RWPE2 (cell line): ENCODE results near the gene ERVK3-1.

Experiments
- ATAC-seq: fragments of 200-7000 bp; cut with Tn5 transposase; 3 replicates; pipeline ENCODE4 v1.9.1; 2021; ENCODE audit warnings: low read depth
- DNase-seq: peaks from one replicate; pipeline ENCODE4 v3.0.0-alpha.2; 2020; ENCODE audit warnings: low spot score
- H3K27ac ChIP-seq: fragments of 450-650 bp; 2 replicates; pipeline ENCODE4 v1.5.1; 2017; ENCODE audit warnings: mild to moderate bottlenecking; ENCODE audit not compliant: poor library complexity, severe bottlenecking
- H3K27me3 ChIP-seq: fragments of 250-450 bp; sonication (Bioruptor Pico); 2 replicates; pipeline ENCODE4 v1.5.1; 2021; ENCODE audit warnings: mild to moderate bottlenecking, moderate library complexity; ENCODE audit not compliant: insufficient read depth, poor library complexity, severe bottlenecking
- H3K36me3 ChIP-seq: fragments of 250-450 bp; sonication (Bioruptor Pico); 2 replicates; pipeline ENCODE4 v1.5.1; 2020; ENCODE audit warnings: low read depth, mild to moderate bottlenecking, moderate library complexity
- H3K4me1 ChIP-seq: fragments of 250-450 bp; sonication (Bioruptor Pico); 2 replicates; pipeline ENCODE4 v1.5.1; 2021; ENCODE audit warnings: mild to moderate bottlenecking, moderate library complexity; ENCODE audit not compliant: insufficient read depth, poor library complexity, severe bottlenecking
- H3K4me3 ChIP-seq: fragments of 250-450 bp; sonication (Bioruptor Pico); 2 replicates; pipeline ENCODE4 v1.5.1; 2021; ENCODE audit warnings: mild to moderate bottlenecking, moderate library complexity; ENCODE audit not compliant: severe bottlenecking
- H3K9me3 ChIP-seq: fragments of 250-450 bp; sonication (Bioruptor Pico); 2 replicates; pipeline ENCODE4 v1.5.1; 2021; ENCODE audit warnings: mild to moderate bottlenecking, moderate library complexity; ENCODE audit not compliant: severe bottlenecking
- CTCF ChIP-seq: fragments of 450-650 bp; IDR thresholded peaks from one replicate; pipeline ENCODE4 v1.5.1; 2017; ENCODE audit warnings: mild to moderate bottlenecking, moderate library complexity; ENCODE audit not compliant: poor library complexity, severe bottlenecking

The ERVK3-1 gene

DNA sequence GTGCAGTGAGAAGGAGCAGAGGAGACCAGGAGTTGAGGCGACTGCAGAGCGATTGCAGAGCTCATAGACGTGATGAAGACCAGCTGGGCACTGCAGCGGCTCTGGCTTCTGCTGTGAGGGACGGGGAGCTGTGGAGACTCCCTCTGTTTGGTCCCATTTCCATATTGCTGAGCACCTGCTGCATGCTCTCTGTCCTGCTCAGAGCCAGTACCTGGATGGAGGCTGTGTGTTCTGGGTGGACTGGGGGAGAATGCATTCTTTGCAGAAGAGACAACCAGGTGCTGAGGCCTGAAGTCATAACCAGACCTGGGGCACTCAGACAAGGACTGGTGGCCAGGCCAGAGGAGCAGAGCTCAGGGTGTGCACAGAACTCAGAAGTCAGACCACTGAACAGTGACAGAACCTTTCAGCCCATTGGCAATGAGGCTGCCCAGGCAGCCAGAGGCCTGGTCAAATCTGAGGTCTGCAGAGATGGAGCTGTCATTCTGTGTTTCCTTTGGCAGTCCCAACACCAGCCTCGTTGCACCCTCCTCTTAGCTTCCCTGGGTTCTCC is 49.4 kb downstream of the ERVK3-1 start:
- H3K27me3 ChIP-seq: no peaks in the 10 kb centered on the region
- H3K27ac ChIP-seq: no peak overlapping the region
- no peak for DNase-seq
- no peak overlapping the region for H3K4me3 ChIP-seq
- H3K9me3 ChIP-seq: no peaks in the 10 kb centered on the region
- no peak for TF ChIP-seq CTCF
- H3K36me3 ChIP-seq: no peaks in the 10 kb centered on the region
- H3K4me1 ChIP-seq: no peaks in the 10 kb centered on the region
- ATAC-seq: 0 out of 3 replicates have a peak, but pooled peaks have one; percentile 7

DNA sequence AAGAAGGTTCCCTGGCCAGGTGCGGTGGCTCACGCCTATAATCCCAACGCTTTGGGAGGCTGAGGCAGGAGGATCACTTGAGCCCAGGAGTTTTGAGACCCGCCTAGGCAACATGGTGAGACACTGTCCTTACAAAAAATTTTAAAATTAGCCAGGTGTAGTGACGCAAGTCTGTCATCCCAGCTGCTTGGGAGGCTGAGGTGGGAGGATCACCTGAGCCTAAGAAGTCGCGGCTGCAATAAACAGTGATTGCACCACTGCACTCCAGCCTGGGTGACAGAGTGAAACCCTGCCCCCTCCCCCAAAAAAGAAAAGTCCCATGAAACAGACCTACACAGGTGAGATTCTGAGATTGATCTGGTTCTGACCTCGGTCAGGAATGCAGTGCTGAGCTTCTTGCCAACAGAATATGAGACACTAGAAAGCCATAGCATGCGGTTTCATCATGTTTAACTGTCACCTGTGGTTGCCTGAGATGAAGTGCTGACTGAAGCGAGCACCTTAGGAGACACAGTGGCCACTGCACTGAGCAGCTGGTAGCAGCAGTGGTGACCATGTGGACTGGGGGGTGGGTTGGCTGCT is 50.1 kb downstream of the ERVK3-1 start:
- no peaks in the 10 kb centered on the region for H3K4me1 ChIP-seq
- no peak overlapping the region for H3K4me3 ChIP-seq
- no peaks in the 10 kb centered on the region for H3K27me3 ChIP-seq
- H3K36me3 ChIP-seq: no peaks in the 10 kb centered on the region
- no peak for DNase-seq
- H3K9me3 ChIP-seq: no peaks in the 10 kb centered on the region
- no peak overlapping the region for H3K27ac ChIP-seq
- TF ChIP-seq CTCF: no peak
- no peak for ATAC-seq

DNA sequence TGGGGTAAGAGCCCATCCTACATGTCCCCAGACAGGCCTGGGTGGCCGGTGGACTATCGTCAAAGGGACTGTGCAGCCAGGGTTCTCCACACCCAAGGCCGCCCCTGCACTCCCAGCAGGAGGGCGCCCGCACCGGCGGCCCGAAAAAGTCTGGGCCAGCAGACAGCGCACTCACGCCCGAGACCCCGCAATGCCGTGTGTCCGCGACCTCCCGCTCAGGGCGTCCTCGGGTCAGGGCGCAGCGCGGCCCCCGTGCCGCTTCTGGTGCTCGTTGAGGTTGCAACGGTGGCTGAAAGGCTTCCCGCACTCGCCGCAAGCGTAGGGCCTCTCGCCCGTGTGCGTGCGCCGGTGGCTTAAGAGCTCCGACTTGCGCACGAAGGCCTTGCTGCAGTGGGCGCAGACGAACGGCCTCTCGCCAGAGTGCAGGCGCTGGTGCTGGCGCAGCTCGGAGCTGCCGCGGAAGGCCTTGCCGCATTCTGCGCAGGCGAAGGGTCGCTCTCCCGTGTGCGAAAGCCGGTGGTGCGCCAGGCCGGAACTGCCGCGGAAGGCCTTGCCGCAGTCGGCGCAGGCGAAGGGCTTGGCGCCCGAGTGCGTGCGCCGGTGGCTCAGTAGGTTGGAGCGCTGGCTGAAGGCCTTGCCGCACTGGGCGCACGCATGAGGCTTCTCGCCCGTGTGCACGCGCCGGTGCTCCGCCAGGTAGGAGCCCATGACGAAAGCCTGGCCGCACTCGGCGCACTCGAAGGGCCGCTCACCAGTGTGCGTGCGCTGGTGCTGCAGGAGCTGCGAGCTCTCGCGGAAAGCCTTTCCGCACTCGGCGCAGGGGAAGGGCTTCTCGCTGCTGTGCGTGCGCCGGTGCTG is 51.0 kb downstream of the ERVK3-1 start:
- DNase-seq: no peak
- ATAC-seq: no peak
- Histone ChIP-seq H3K9me3 (no peaks in the 10 kb centered on the region), H3K4me3 (no peak overlapping the region), H3K36me3 (no peaks in the 10 kb centered on the region), H3K27me3 (no peaks in the 10 kb centered on the region), H3K4me1 (no peaks in the 10 kb centered on the region), H3K27ac (no peak overlapping the region)
- TF ChIP-seq CTCF: no peak

DNA sequence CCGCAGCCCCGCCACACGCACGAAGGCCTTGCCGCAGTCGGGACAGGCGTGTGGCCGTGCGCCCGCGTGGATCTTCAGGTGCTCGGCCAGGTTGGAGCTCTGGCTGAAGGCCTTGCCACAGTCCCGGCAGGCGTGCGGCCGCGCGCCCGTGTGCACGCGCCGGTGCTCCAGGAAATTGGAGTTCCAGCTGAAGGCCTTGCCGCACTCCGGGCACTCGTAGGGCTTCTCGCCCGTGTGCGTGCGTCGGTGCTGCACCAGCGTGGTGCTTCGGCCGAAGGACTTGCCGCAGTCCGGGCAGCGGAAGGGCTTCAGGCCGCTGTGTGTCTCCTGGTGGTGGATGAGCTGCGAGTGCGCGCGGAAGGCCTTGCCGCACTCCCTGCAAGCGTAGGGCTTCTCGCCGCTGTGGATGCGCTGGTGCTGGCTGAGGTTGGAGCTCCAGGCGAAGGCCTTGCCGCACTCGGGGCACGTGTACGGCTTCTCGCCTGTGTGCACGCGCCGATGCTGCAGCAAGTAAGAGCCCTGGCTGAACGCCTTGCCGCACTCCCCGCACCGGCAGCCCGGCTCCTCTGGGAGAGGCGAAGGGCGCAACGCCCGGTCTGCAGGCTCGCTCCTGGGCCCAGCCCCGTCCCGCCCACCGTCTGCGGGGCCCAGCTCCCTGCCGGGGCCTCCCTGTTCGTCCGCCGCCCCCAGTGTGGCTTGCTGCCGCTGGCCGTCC is 51.7 kb downstream of the ERVK3-1 start:
- TF ChIP-seq CTCF: no peak
- ATAC-seq: no peak
- no peak overlapping the region for H3K4me3 ChIP-seq
- no peaks in the 10 kb centered on the region for H3K36me3 ChIP-seq
- H3K27me3 ChIP-seq: no peaks in the 10 kb centered on the region
- H3K4me1 ChIP-seq: no peaks in the 10 kb centered on the region
- H3K27ac ChIP-seq: no peak overlapping the region
- no peaks in the 10 kb centered on the region for H3K9me3 ChIP-seq
- no peak for DNase-seq
